ENCODE results near the gene SDS. TPM values are rescaled to one million over a fixed set of nuclear protein-coding genes. Genes with fewer than 3 reads are reported as not detected.
A peak's percentile ranks its signal among the peaks of the same experiment; 100 is the strongest.

SDS gene
- total and polyA plus RNA-seq, 2 of the 13 experiments (the other 11 are each of a cell fraction or from before 2014, with no cell fraction given) = not detected

GRCh38 chr12:113402586-113403260 lies 964 bp downstream of the SDS start:
- no peaks in the 10 kb centered on the region for H3K9me3 ChIP-seq (ENCODE audit: low read length)
- H4K20me1 ChIP-seq (ENCODE audit: insufficient read depth, low read length) = no peaks in the 10 kb centered on the region
- ChIA-PET CTCF (ENCODE audit: low intra/inter-chr PET ratio, low total read pairs) (no interaction called here), POLR2A (no interaction called here)
- TF ChIP-seq ZNF629 (CRISPR knock-in tag; conservative IDR thresholded peaks at IDR 0.05) (peak; percentile 82), ZNF605 (CRISPR knock-in tag; IDR thresholded peaks at IDR 0.05) (no peak)
- no peak overlapping the region for H2AFZ ChIP-seq (ENCODE audit: low read length)
- no peak for ATAC-seq
- H3K27me3 ChIP-seq (ENCODE audit: control insufficient read depth in 1 of 2, insufficient read depth in 2 of 2, low read length in 2 of 2) = peaks cover 0 to 5% of the 10 kb centered on the region in 2 experiments; a peak in 3 of 5 replicates
- in situ Hi-C loops (cut with HindIII; ENCODE audit: extremely low pct_ligation_motif_present, low pct_unique_long_range_greater_than_20kb) = no loop called here
- FAIRE-seq = no peak
- H3K27ac ChIP-seq (ENCODE audit: extremely low read length, insufficient read depth, low read length) = no peak overlapping the region
- no peaks in the 10 kb centered on the region for H3K79me2 ChIP-seq (ENCODE audit: insufficient read depth, low read length)
- H3K36me3 ChIP-seq (replicated peaks in 1 of 2; ENCODE audit: control insufficient read depth in 1 of 2, insufficient read depth in 2 of 2, low read length in 2 of 2) = no peaks in the 10 kb centered on the region
- no TSS peak for BruUV-seq (replicated peaks)
- H3K9ac ChIP-seq (ENCODE audit: insufficient read depth, low read depth, low read length) = no peak overlapping the region
- DNase-seq (ENCODE audit: low spot score) = no peak
- no peak overlapping the region for H3K4me2 ChIP-seq (ENCODE audit: low read depth, low read length)
- H3K4me3 ChIP-seq (replicated peaks in 1 of 3; ENCODE audit: insufficient read depth in 1 of 3, low read depth in 2 of 3, low read length in 3 of 3) = no peak overlapping the region
- intact Hi-C loops (cut with micrococcal nuclease; ENCODE audit: unreplicated experiment) = no loop called here
- H3K4me1 ChIP-seq (ENCODE audit: insufficient read depth, low read length) = peaks cover 8% of the 10 kb centered on the region; the same call in 1 of the 2 replicates
- WGBS (ENCODE audit: low lambda C conversion rate) = 62% methylated on average over 18 of the region's 23 CpGs

GRCh38 chr12:113401066-113402000 lies 2.4 kb downstream of the SDS start:
- ChIA-PET POLR2A (no interaction called here), CTCF (ENCODE audit: low intra/inter-chr PET ratio, low total read pairs) (no interaction called here)
- H2AFZ ChIP-seq (ENCODE audit: low read length) = no peak overlapping the region
- H3K27me3 ChIP-seq (ENCODE audit: control insufficient read depth in 1 of 2, insufficient read depth in 2 of 2, low read length in 2 of 2) = peaks cover 3 to 8% of the 10 kb centered on the region in 2 experiments; a peak in 3 of 5 replicates
- no peaks in the 10 kb centered on the region for H4K20me1 ChIP-seq (ENCODE audit: insufficient read depth, low read length)
- H3K9me3 ChIP-seq (ENCODE audit: low read length) = no peaks in the 10 kb centered on the region
- H3K4me2 ChIP-seq (ENCODE audit: low read depth, low read length) = no peak overlapping the region
- no peak overlapping the region for H3K27ac ChIP-seq (ENCODE audit: extremely low read length, insufficient read depth, low read length)
- FAIRE-seq (no peak), ATAC-seq (no peak), DNase-seq (ENCODE audit: low spot score) (no peak)
- intact Hi-C loops (cut with micrococcal nuclease; ENCODE audit: unreplicated experiment) = no loop called here
- 31% methylated on average over 12 of the region's 13 CpGs for WGBS (ENCODE audit: low lambda C conversion rate)
- no peak overlapping the region for H3K4me3 ChIP-seq (replicated peaks in 1 of 3; ENCODE audit: insufficient read depth in 1 of 3, low read depth in 2 of 3, low read length in 3 of 3)
- H3K9ac ChIP-seq (ENCODE audit: insufficient read depth, low read depth, low read length) = no peak overlapping the region
- in situ Hi-C loops (cut with HindIII; ENCODE audit: extremely low pct_ligation_motif_present, low pct_unique_long_range_greater_than_20kb) = no loop called here
- H3K4me1 ChIP-seq (ENCODE audit: insufficient read depth, low read length) = peaks cover 8% of the 10 kb centered on the region; the same call in 1 of the 2 replicates
- H3K79me2 ChIP-seq (ENCODE audit: insufficient read depth, low read length) = no peaks in the 10 kb centered on the region
- BruUV-seq (replicated peaks) = no TSS peak
- no peaks in the 10 kb centered on the region for H3K36me3 ChIP-seq (replicated peaks in 1 of 2; ENCODE audit: control insufficient read depth in 1 of 2, insufficient read depth in 2 of 2, low read length in 2 of 2)
- no peak for TF ChIP-seq ASH2L (IDR thresholded peaks at IDR 0.05; ENCODE audit: insufficient read length, low read depth, low read length)
- no peak for TF ChIP-seq ZSCAN21 (CRISPR knock-in tag; IDR thresholded peaks at IDR 0.05; ENCODE audit: borderline replicate concordance)
- no peak for TF ChIP-seq ETV6 (CRISPR knock-in tag; conservative IDR thresholded peaks at IDR 0.05)
- TF ChIP-seq U2AF2 (IDR thresholded peaks at IDR 0.05; ENCODE audit: low read depth, low read length) = no peak
- no peak for TF ChIP-seq ATF3 (CRISPR knock-in tag; IDR thresholded peaks at IDR 0.05)
- TF ChIP-seq ZNF460 (CRISPR knock-in tag; IDR thresholded peaks at IDR 0.05; ENCODE audit: borderline replicate concordance) = no peak
- no peak for TF ChIP-seq TEAD2 (CRISPR knock-in tag; IDR thresholded peaks at IDR 0.05)
- no peak for TF ChIP-seq TMF1 (CRISPR knock-in tag; IDR thresholded peaks at IDR 0.05; ENCODE audit: low read depth)
- no peak for TF ChIP-seq SNAPC5 (CRISPR knock-in tag; IDR thresholded peaks at IDR 0.05; ENCODE audit: borderline replicate concordance)
- no peak for TF ChIP-seq ZNF224 (CRISPR knock-in tag; IDR thresholded peaks at IDR 0.05)
- TF ChIP-seq ZNF160 (CRISPR knock-in tag; IDR thresholded peaks at IDR 0.05) = no peak
- no peak for TF ChIP-seq ZNF468 (CRISPR knock-in tag; IDR thresholded peaks at IDR 0.05)
